Lung (tissue), 12 donors: ENCODE results near the gene NAPSA. TPM values are rescaled to one million over a fixed set of nuclear protein-coding genes. Genes with fewer than 3 reads are reported as not detected.

Experiments used
- ATAC-seq: fragments of 200-7000 bp; cut with Tn5 transposase; one replicate; pipeline ENCODE4 v1.9.1; 2020; ENCODE audit warnings: moderate number of reproducible peaks; ENCODE audit not compliant: insufficient read depth, low FRiP score
- DNase-seq, 3 donors: peaks; one replicate each; pipeline ENCODE4 v3.0.0-alpha.2; 2013 to 2017
- H3K27ac ChIP-seq, 2 donors: one replicate each; pipeline ENCODE4 v1.5.1; 2013; ENCODE audit warnings: mild to moderate bottlenecking in 2 of 2, moderate library complexity in 2 of 2, control low read depth in 1 of 2, inconsistent platforms in 1 of 2, low read depth in 1 of 2, low read length in 1 of 2
- H3K27me3 ChIP-seq, 3 donors: one replicate each; pipeline ENCODE4 v1.5.1; 2013; ENCODE audit warnings: low read length in 2 of 3; ENCODE audit not compliant: control insufficient read depth in 3 of 3, insufficient read depth in 3 of 3
- H3K36me3 ChIP-seq, 4 donors: one replicate each; pipeline ENCODE4 v1.5.1; 2013; ENCODE audit warnings: low read length in 4 of 4, mild to moderate bottlenecking in 1 of 4, moderate library complexity in 1 of 4; ENCODE audit not compliant: control insufficient read depth in 4 of 4, insufficient read depth in 4 of 4
- H3K4me1 ChIP-seq, 5 donors: one replicate each; pipeline ENCODE4 v1.5.1; 2013; ENCODE audit warnings: low read length in 5 of 5, mild to moderate bottlenecking in 2 of 5, moderate library complexity in 1 of 5; ENCODE audit not compliant: control insufficient read depth in 5 of 5, insufficient read depth in 5 of 5
- H3K4me3 ChIP-seq: one replicate; pipeline ENCODE4 v1.5.1; 2013; ENCODE audit warnings: mild to moderate bottlenecking, control low read depth, moderate library complexity
- H3K9ac ChIP-seq, 2 donors: one replicate each; pipeline ENCODE4 v1.5.1; 2013; ENCODE audit warnings: low read length in 2 of 2, control low read depth in 1 of 2; ENCODE audit not compliant: insufficient read depth in 1 of 2
- H3K9me3 ChIP-seq, 4 donors: one replicate each; pipeline ENCODE4 v1.5.1; 2013; ENCODE audit warnings: low read length in 3 of 4, mild to moderate bottlenecking in 1 of 4, moderate library complexity in 1 of 4; ENCODE audit not compliant: control insufficient read depth in 4 of 4, insufficient read depth in 3 of 4
- WGBS, 2 donors: extraction: QIAGEN DNeasy Blood & Tissue Kit; methylation state at CpG; one replicate each; pipeline ENCODE4 v1.1.7; 2013; 5-methylcytosine and 5-hydroxymethylcytosine counted together
- polyA plus RNA-seq, 2 donors: library from polyadenylated mRNA; stranded (reverse); fragments of 200-250 nt; gene quantifications; one replicate each; pipeline ENCODE4 v1.2.1, GENCODE V29; 2013
- total RNA-seq, 2 donors: library from RNA; depleted of rRNA in 1 of 2; stranded (reverse); fragments of >200 nt in 1 of 2; gene quantifications; one replicate each; pipeline ENCODE4 v1.2.1, GENCODE V29; 2014 to 2021
- TF ChIP-seq, protein P1 (sequence below): IDR thresholded peaks from 2 replicates; pipeline ENCODE4 v1.5.1; 2012; ENCODE audit warnings: mild to moderate bottlenecking; ENCODE audit errors: control extremely low read depth, extremely low read depth
- donor health status: control.
- donor health status: control.
- donor health status: Bipolar disorder and iron deficiency.
- donor health status: healthy.
- donor health status: DM: yes; HTN: yes; CAD: no.

NAPSA gene
- total and polyA plus RNA-seq, 4 donors, result 655 to 2,584 (median 1,433) TPM

DNA sequence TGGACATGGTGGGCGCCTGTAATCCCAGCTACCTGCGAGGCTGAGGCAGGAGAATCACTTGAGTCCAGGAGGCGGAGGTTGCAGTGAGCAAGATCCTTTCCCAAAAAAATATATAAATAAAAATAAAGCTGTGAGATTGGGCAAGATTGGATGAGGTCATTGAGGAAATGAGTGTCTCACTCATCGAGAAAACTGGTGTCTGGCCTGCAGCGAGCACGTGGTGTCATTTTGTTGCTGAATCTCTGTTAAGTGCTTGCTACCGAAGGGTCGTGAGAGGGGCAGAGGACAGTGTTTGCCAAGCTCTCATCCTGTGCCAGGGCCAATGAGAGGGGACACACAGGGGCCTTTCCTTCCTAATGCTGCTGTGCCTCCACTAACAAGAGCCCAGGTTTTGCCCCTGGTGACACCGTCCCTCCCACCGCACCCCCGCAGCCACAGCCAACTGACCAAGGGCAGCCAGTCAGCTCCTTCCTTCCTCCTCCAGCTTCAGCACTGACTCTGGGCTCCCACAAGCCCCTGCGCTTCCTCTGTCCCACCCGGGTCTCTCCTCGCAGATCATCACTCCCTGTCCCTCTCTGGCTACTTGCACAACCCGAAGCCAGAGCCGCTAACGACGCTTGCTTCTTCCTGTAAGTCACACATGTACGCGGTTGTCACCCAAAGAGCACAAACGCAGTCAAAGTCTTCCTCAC is 21.9 kb upstream of the NAPSA start:
- no peaks in the 10 kb centered on the region for H3K9me3 ChIP-seq
- no peak overlapping the region for H3K9ac ChIP-seq
- H3K27me3 ChIP-seq, result no peaks in the 10 kb centered on the region
- DNase-seq, result no peak
- H3K4me1 ChIP-seq, result peaks cover 3 to 14% (median 9%) of the 10 kb centered on the region in 5 donors
- no peak for ATAC-seq
- no peak overlapping the region for H3K4me3 ChIP-seq
- H3K27ac ChIP-seq, result peak overlapping the region in 1 of 2 donors; percentile 62
- H3K36me3 ChIP-seq, result peaks cover 0 to 8% (median 0%) of the 10 kb centered on the region in 4 donors
- WGBS, 2 donors, result 38 to 66% methylated on average over 21 of the region's 21 CpGs
- TF ChIP-seq, protein P1, sequence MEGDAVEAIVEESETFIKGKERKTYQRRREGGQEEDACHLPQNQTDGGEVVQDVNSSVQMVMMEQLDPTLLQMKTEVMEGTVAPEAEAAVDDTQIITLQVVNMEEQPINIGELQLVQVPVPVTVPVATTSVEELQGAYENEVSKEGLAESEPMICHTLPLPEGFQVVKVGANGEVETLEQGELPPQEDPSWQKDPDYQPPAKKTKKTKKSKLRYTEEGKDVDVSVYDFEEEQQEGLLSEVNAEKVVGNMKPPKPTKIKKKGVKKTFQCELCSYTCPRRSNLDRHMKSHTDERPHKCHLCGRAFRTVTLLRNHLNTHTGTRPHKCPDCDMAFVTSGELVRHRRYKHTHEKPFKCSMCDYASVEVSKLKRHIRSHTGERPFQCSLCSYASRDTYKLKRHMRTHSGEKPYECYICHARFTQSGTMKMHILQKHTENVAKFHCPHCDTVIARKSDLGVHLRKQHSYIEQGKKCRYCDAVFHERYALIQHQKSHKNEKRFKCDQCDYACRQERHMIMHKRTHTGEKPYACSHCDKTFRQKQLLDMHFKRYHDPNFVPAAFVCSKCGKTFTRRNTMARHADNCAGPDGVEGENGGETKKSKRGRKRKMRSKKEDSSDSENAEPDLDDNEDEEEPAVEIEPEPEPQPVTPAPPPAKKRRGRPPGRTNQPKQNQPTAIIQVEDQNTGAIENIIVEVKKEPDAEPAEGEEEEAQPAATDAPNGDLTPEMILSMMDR, result no peak

DNA sequence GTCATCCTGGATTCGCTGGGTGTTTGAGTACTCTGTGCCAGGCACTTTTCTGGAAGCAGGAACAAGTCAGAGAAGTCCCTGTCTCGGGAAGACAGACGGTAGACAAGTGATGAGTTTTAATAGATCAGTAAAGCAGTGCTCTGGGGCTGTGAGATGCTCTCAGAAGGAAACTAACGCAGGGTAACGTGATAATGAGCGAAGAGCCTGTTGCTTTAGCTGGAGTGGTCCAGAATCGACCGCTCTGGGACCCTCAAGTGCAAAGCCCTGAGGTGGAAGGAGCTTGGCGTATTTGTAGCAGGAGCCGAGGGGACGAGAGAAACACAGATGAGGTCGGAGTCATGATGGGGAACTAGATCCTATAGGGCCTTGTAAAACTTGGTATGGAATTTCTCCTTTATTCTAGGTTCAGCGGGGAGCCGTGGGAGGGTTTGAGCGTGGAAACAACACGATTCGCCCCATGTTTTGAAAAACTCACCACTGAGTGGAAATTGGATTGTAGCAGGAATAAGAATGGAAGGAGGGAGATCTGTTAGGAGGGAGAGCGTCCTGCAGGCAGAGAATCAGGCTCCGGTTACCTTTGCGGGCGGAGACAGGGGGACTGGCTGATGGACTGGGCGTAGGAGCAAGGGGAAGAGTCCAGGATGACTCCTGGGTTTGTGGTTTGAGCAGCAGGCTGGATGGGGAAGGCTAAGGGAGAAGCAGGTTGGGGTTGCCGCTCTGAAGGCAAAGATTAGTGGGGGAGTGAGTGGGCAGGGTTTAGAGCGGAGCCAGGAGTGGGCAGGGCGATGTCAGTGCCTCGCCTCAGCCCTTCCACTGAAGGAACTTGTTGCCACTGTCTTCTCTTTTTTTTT is 19.5 kb upstream of the NAPSA start:
- DNase-seq, result no peak
- WGBS, 2 donors, result 16 to 18% methylated on average over 26 of the region's 26 CpGs

DNA sequence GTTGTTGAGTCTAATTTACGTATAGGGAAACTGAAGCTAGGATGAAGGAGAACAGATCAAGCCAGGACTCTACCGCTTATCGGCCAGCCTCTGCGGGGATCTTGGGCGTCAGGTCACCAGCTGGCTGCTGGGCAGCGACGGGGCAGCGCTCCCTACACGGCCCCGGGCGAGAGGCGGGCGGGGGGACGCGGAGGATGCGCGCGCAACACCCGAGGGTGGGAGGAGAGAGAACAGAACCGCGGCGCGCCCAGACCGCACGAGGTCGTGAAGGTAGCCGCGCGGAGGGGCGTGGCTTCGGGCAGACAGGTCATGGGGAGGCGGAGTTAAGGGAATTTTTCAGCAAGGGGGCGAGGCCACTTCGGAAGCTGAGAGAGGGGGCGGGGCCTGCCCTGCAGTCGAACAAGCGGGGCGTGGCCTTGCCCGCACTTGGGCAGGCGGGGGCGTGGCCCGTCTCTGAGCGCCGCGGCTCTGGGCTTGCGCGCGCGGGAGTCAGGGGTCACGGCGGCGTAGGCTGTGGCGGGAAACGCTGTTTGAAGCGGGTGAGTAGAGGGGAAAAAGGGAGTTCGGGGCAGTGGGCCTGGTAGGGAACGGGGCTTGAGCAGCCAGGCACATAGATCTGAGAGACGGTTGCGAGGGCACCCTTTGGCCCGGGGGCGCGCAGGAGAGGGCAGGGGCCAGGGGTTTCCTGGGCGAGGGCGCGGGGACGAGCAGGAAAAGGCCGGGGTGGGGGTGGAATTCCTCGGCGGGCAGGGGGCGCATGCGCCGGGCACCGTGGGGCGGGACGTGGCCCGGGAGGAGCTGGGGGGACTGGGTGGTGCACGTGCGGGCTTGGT is 18.6 kb upstream of the NAPSA start, which contains the start of gene POLD1:
Gene POLD1 (plus strand): TSS at position 496 of the 833 bp plus-strand sequence. CDS start 14,505 bp downstream, outside the sequence.
- peak; percentile 96 to 98 (median 97) for DNase-seq
- H3K36me3 ChIP-seq, result peaks cover 10 to 38% (median 13%) of the 10 kb centered on the region in 4 donors
- ATAC-seq, result peak; percentile 91
- WGBS, 2 donors, result 0 to 1% methylated on average over 73 to 78 of the region's 78 CpGs
- peak within 1 kb of the TSS; percentile 73 to 93 for H3K9ac ChIP-seq
- peaks cover 3 to 34% (median 9%) of the 10 kb centered on the region in 5 donors for H3K4me1 ChIP-seq
- H3K27ac ChIP-seq, result peak within 1 kb of the TSS; percentile 67 to 84
- peak within 1 kb of the TSS; percentile 71 for H3K4me3 ChIP-seq
- H3K9me3 ChIP-seq, result no peaks in the 10 kb centered on the region
- no peaks in the 10 kb centered on the region for H3K27me3 ChIP-seq
- TF ChIP-seq, protein P1, result no peak

More for the DNA sequence above, 19.5 kb upstream of the NAPSA start:
- TF ChIP-seq, protein P1, result no peak
- peaks cover 4 to 32% (median 8%) of the 10 kb centered on the region in 4 donors for H3K36me3 ChIP-seq
- H3K4me1 ChIP-seq, result peaks cover 3 to 28% (median 9%) of the 10 kb centered on the region in 5 donors
- H3K27me3 ChIP-seq, result no peaks in the 10 kb centered on the region
- H3K4me3 ChIP-seq, result peak overlapping the region; percentile 71
- H3K9me3 ChIP-seq, result no peaks in the 10 kb centered on the region
- ATAC-seq, result no peak
- peak overlapping the region; percentile 73 to 93 for H3K9ac ChIP-seq
- H3K27ac ChIP-seq, result peak overlapping the region in 1 of 2 donors; percentile 84
